HG03558 (cell line): Measurements from ENCODE around the gene TSPAN7.

Experiments
- ATAC-seq: cut with Tn5 transposase; IDR thresholded peaks from one replicate; pipeline ENCODE4 v1.9.1; 2021; ENCODE audit warnings: moderate number of reproducible peaks; ENCODE audit not compliant: unreplicated experiment; ENCODE audit errors: extremely low read depth

Gene TSPAN7

DNA sequence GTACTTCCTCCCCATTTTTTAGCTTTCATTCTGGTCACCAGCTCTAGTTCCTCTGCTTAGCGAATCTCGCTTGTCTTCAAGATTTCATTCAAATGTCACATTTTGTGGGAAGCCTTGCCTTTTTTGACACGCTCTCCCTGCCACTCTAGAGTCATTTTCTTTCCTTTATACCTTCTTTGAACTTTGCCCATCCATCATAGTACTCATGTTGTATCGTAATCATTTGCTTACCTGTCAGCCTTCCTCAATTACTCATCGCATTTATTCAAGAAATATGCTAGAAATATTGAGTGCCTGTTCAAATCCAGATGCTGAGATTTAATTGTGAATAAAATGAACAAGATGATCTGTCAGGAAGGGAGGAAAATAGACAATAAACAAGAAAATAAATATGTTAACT is 21.8 kb downstream of the TSPAN7 start:
- no peak for ATAC-seq

DNA sequence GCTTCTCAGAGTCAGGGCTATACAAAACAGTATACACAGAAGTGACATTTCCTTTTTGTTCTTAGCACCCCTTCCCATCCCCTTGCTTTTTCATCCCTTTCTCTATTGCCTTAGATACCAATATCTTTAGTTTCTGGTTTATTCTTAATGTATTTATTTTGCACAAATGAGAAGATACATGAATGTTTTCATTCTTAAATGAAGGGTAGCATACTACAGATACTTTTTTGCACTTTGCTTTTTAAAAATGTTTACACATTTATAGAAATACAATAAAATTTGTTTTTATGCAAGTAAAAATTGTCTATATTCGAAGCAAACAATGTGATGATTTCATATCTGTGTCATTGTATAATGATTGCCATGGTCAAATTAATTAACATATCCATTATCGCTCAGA is 33.1 kb downstream of the TSPAN7 start:
- no peak for ATAC-seq

DNA sequence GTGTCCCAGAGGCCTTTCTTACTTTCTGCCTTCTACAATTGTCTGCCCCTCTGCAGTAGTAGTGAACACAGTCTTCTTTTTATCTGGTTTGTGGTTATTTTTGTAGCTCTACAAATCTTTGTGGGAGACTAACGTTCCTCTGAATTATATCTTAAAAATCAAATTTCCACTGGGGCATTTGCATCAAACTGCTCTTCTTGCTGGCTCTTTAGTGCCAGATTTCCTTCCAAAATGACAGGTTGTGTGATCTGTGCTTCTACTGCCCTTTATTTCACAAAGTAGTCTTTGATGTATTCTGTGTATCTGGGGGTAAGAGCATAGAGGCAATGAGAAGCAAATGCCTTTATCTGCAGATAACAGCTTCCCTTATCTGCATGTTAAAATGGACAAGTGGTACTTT is 34.5 kb downstream of the TSPAN7 start:
- ATAC-seq: no peak

DNA sequence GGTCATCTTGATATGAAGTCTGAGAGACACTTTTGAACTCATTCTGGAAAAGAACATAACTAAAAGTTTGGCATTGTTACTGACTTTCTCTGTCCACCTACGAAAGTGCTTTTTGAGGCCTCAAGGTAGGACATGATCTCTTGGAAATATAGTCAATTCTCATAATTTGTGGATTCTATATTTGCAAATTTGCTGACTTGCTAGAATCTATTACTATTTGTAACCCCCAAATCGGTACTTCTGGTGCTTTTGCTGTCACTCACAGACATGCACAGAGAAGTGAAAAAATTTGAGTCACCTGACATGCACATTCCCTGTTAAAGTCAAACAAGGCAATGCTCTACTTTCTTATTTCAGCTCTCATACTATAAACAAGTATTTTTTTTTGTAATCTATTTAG is 35.6 kb downstream of the TSPAN7 start:
- no peak for ATAC-seq

DNA sequence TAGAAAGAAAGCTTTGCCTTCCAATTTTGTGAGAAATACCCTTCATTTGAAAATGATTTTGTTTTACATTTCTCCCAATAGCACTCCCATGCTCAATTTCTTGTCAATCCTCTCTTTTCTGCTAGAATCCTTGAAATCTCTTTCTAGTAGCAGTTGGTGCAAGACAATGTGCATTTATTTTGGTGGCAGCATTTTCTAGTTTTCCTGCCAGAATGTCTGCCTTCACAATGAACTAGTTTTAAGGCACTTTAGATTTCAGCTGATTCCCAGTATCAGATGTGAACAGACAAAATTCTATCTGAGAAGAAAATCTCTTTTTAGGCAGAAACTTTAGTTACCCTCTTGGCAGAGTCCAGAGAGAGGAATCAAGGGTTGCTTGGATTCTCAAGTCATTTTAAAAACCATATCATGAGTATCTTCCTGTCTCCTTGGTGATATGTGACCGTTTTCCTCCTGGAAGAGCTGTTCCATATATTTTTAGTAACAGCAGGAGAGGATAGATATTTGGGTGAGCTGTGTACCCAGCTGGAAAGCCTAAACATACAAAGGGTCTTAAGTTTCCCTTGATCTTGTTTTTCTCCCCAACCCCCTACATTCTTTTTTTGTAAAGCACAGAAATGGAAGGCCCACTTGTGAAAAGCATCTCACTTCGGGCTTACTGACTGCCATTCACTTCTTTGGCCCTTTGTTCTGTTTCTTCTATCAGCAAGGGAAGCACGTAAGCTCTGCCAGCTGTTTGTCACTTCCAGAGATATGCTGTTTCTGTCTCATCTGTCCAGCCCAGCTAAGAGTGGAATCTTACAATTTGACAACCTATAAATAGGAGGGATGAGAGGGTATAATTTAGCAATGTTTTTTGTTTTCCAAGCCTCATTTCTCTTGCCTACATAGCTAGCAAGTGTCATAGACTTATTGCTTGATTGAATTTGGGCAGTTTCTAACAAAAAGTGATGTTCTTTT is 38.7 kb downstream of the TSPAN7 start:
- ATAC-seq: no peak

DNA sequence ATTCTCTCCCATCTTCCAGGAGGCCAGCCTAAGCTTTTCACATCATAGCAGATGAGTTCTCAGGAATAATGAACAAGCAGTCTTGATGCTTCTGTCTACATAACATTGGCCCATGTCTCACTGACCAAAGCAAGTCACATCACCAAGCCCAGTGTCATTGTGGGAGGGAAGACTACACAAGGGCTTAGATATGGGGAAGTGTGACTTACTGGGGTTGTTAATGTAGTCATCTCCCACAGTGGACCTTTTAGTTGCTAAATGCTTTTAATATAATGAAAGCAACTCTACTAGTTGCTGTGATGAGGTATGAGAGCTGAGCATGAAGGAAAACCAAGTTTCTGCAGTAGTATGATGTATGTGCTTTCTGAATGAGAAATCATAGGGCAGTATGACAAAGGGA is 40.5 kb downstream of the TSPAN7 start:
- no peak for ATAC-seq

DNA sequence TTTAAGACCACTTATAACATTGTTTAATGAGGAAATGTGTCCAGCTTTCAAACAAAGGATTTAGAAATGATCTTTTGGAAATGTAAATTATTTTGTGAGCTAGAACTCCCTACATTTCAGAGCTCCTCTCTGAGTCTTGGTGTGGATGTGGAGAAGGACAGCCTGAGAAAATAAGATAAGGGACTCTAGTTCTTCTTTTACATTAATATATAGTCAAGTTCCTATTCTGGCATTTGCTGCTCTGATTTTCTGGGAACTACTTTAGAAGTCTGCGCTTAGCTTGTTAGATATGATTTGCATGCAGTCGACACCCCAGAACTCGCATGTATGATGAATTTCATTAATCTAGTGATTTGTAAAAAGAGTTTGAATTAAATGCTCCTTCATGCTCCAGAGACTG is 45.5 kb downstream of the TSPAN7 start:
- no peak for ATAC-seq

DNA sequence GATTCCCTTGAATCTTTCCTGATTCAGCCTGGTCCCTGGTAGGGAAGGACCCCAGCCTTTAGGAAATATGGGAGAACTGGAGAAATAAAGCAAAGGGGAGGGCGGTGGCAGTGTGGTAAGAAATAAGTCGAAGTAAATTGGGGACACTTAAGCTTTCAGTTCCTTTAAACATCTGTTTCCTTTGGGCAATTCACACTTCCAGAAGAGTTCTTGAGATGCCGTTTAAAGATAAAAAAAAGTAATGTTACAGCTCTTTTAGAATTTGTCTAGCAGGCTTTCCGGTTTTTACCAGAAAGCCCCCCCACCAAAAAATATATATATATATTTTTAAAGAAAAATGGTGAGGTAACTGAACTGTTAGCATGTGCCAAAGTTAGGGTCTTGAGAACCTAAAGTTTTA is 46.6 kb downstream of the TSPAN7 start:
- ATAC-seq: no peak

DNA sequence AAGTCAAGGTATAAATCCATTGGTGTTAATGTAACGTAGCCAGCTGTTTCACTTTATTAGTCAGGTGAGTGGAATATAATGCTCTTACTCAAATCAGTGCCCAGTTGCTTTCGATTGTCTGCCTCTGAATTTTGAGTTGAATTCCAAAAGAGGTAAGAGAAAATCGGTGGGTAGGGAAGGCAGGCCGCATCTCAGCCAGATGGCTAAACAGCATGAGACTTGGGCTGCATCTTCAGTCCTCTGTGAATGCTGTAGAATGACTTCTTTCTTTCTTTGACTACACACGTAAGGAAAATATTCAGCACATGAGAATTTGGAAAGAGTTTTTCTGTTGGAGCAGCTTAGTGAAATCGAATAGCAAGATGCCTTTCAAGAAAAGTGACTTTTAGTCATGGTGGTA is 49.5 kb downstream of the TSPAN7 start:
- ATAC-seq: no peak

DNA sequence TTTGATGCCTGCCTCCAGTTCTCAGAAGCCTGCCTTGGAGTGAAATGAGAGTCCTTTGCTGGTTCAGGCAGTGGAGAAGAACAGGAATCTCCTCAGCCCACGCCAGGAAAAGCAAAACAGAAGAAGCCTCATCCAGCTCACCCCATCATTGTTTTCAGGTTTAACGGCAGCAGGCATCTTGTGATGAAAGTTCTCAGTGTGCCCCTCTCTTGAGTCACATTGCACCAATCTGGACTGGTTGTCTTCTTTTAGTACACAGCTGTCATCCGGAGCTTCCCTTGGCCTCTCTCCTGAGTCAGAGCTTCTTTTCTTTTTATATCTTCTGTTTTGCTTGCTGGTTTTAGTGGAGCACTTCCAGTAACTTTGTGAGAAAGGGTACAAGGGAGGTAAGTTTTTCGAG is 50.9 kb downstream of the TSPAN7 start:
- ATAC-seq: no peak

DNA sequence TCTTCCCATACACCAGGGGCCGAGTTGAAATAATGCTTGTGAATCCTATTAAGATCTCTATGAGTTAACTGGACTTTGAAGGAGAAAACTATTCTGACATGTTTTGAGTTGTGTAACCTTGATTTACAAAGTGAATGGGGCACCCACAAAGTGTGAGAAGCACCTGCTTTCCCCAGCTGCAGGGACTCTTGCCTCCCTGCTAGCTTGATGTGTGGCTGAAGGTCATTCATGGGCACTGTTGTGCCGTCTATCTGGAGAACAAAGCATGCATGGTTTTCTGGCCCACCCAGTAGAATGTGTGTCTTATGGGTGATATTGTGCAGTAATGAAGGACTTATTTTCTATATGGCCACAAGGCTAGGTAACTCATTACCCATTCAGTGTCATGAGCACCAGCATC is 53.1 kb downstream of the TSPAN7 start:
- no peak for ATAC-seq

DNA sequence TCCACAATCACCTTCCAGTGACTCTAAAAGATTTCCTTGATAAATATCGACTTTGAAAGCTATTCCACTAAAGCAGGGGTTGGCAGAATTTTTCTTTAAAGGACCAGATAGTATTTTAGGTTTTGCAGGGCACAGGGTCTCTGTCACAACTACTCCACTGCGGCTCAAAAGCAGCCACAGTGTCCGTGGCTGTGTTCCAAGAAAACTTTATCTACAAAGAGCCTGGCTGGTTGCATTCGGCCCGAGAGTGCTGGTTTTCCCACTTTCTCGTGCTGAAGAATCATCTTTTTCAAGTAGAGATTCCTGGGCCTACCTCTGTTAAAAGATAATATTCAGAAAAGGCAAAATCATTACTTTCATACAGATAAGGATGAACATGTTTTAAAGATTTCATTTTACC is 55.6 kb downstream of the TSPAN7 start:
- no peak for ATAC-seq

DNA sequence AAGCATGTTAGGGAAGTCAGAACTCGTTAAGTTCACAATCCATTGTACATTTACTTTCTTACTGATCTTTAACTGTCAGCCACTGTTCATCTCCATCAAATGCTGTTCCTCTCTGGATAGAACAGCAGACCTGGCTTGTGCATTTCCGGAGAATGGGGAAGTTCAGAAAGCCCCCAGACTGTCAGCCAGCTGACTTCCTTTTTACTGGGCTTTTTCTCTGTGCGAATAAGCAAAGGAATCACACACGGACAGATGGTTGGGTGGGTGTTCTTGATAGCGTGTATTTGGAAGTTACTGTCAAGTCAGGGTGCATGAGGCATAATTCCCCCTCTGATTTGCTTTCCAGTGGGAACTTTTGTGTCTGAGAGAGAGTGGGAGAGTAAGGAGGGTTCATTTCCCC is 56.8 kb downstream of the TSPAN7 start:
- ATAC-seq: no peak

DNA sequence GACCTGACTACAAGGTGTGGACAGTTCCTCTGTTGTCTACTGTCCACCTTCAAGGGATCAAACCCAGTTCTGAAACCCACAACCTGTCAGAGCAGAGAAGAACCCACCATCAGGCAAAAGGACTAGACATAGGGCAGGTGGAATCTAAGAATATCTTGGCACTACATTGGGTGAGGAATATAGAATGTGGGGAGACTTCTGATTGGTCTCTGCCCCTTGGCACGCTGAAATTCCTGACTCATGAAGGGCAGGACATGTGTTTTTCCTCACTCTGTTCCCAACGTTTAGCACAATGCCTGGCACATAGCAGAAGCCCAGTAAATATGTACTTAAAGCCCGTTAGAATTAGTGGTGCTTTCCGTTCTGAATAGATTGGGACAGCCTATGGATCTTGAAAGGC is 59.3 kb downstream of the TSPAN7 start:
- no peak for ATAC-seq

DNA sequence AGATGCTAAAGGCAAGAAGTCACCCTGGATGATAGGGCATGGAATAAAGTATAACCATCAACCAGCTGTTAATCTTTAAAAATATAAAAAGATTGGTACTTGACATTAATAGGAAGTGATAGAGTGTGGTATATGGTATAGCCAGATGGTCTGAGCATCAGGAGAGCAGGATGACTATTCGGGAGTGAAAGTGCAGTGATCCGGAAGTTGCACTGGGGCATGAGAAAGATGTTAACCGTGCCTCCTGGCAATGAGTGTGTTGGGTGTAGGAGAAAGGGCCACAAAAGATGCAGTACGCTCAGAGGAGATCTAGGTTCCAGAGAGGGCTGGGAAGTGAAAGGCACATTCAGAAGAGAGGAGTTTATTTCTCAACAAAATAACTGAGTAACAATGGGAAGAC is 65.0 kb downstream of the TSPAN7 start:
- ATAC-seq: no peak

DNA sequence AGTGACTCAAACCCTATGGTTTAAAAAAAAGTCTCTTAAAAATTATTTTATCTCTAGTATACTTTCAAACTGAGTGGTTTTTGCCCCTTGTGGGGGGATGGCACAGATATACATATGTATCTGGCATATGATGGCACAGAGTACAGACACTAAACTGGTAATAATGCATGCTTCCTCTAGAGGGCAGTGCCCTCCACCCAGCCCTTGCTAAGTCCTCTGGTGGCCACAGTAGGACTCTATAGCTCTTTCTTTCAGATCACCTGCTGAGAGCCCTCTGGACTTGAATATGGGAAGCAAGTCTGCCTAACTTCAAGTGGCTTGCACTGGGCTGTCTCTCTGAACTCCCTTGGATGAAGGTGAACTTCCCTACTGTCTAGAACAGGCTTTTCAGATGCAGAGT is 66.3 kb downstream of the TSPAN7 start:
- ATAC-seq: peak; percentile 87

DNA sequence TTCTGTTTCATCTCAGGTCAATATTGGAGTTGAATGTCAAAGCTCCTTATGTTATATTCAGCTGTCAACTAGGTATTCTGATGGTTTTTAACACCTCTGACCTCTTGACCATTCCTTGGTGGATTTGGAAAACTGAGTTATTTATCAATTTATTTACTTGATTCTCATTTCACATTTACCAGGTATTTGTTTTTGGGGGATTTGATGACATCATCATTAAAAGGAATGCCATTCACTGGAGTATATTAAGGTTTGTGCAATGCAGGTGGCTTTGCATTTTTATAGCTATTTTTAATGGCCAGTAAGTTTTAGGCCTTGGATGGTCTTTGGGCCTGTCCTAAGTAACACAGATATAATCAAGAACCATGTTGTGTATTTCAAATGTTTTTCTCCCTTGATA is 67.2 kb downstream of the TSPAN7 start:
- no peak for ATAC-seq

DNA sequence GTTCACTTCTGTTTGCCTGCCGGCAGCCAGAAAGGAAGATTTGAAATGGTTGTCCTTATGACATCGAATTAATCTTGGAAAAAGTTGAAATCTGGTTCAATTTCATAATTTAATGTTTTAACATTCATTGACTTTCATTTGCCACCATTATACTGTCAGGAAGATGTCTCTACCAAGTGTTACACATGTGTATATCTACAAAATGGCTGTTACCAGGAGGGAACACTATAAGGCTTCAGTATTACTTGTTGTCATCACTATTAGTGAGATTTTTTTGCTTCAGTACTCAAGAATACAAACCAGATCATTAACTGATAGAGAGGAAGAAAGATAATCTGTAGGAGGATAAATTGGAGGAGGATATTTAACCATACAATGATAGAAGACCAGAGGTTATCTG is 71.2 kb downstream of the TSPAN7 start:
- ATAC-seq: no peak

DNA sequence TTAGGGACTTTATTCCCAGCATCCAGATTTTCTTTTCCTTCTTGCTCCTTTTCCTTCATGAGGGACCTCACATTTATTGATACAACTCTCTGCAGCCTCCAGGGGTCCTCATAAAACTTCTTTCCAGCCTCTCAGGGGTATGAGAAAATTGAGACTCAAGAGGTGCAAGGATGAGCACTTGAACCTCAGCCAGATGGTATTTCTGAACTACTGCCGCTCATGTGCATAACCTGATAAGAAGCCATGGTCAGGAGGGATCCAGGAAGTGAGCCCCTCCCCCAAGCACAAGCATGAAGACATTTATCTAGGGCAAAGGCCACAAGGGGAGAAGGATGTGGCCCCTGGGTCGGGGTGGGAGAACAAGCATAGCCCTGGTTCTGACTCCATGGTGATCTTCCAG is 73.3 kb downstream of the TSPAN7 start:
- no peak for ATAC-seq

DNA sequence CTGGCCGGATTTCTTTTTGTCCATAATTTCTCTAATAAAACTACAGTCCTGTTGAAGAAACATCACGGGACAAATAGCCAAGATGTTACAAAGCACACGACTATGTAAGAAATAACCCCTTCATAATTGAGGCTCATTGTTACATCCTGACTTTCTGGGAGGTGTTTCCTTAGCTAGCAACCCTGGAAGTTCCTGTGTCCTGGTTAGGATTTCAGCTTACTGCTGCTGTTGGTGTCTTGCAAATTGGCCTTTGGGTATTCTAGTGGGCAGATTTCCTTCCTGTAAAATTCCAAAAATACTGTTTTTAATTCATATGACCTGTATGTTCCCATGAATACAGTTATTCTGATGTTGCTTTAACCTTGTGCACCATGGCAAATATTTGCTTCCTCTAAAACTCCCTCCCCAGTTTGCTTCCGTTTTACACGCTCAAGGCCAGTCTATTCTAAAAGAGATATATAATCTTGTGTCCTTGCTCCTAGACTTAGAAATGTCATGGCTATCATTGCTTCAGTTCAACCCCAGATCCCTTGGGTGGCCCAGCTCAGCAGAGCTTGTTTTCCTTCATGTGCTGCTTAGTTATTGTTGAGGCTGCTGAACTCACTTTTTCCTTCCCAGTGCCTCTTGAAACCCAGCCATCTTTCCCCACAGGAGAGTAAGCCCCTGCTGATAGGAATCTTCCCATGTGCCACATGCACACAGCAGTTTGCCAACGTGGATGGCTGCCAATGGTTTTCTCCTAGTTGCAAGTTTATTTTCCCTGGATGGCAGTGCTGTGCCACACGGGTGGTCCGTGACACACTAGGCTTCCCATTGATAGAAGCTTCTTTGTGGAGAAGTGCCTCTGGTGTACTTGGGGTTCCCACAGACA is 75.8 kb downstream of the TSPAN7 start:
- ATAC-seq: no peak

DNA sequence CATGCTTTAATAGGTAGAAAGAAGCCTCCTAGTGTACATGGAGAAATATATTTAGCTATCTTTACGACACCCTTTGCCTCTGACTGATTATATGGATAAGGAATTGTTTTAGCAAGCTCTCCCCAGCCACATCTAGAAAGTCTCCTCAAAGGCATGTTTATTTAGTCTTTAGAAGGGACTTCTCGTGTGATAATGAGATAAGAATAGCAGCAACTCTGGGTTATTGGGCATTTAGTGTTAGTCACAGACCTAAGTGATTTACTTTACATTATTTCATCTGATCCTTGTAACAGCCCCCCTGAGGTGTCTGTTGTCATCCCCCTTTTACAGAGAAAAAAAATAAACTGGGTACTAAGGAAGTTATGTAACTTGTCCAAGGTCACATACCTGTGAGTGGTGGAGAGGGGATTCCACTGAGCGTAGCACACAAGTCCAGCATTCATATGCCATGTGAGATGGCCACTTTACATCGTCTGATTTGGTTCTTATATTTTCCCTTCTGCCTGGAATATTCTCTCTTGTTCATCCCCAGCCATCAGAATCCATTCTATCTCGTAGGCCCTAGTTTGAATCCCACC is 77.7 kb downstream of the TSPAN7 start:
- no peak for ATAC-seq
